Activated naive CD8-positive, alpha-beta T cell (primary cell): Measurements from ENCODE around the gene ANGPTL5.
A peak's percentile ranks its signal among the peaks of the same experiment; 100 is the strongest.
"Not testable (repeated sequence)": the region's sequence is repeated elsewhere in the genome, so short reads cannot be mapped to it uniquely, and the experiment has no call there.

Source experiments
- H3K27ac Mint-ChIP-seq: one replicate; pipeline ENCODE4 v1.8.0; 2021; ENCODE audit warnings: mixed read lengths
- H3K27me3 Mint-ChIP-seq: one replicate; pipeline ENCODE4 v1.8.0; 2021; ENCODE audit warnings: mixed read lengths
- H3K36me3 Mint-ChIP-seq: one replicate; pipeline ENCODE4 v1.8.0; 2021; ENCODE audit warnings: mixed read lengths
- H3K4me1 Mint-ChIP-seq: one replicate; pipeline ENCODE4 v1.8.0; 2021; ENCODE audit warnings: low read depth, mixed read lengths
- H3K4me3 Mint-ChIP-seq: one replicate; pipeline ENCODE4 v1.8.0; 2021; ENCODE audit warnings: mild to moderate bottlenecking, mixed read lengths
- H3K9me3 Mint-ChIP-seq: one replicate; pipeline ENCODE4 v1.8.0; 2021; ENCODE audit warnings: low read depth, mixed read lengths

The ANGPTL5 gene

DNA sequence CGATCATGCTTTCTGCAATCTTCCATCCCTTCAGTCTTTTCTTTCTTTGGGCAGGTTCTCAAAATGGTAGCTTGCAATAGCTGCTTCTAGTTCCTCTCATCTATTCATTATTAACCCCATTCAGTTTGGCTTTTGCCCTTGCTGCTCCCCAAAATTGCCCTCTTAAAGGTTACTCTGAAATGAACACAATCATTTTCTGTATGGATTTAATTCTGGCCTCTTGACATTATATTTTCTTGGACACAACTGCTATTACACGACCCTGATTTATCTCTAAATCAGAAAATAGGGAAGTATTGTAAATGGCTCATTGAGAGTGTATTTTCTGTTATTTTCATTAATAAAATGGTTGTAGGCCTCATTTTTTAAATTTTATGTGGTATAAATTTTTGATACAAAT, at the start of gene ANGPTL5:
ANGPTL5 (minus strand) TSS at position 101 of the 400 bp plus-strand sequence. CDS start 8,613 bp downstream, outside the sequence.
- Mint-ChIP-seq H3K4me1 (peaks cover 23% of the 10 kb centered on the region), H3K27ac (peak within 1 kb of the TSS; percentile 92), H3K4me3 (peak within 1 kb of the TSS; percentile 93), H3K36me3 (no peaks in the 10 kb centered on the region), H3K9me3 (no peaks in the 10 kb centered on the region), H3K27me3 (peaks cover 4% of the 10 kb centered on the region)

- H3K4me3 Mint-ChIP-seq, H3K9me3 Mint-ChIP-seq, H3K27me3 Mint-ChIP-seq, H3K4me1 Mint-ChIP-seq, H3K27ac Mint-ChIP-seq: not testable (repeated sequence)
- peaks cover 14% of the 10 kb centered on the region for H3K36me3 Mint-ChIP-seq
Observed at GRCh38 chr11:101964200-101964599, 47.9 kb upstream of the ANGPTL5 start.

GRCh38 chr11:101960231-101960630, 43.9 kb upstream of the ANGPTL5 start:
- H3K36me3 Mint-ChIP-seq: peaks cover 23% of the 10 kb centered on the region
- no peak overlapping the region for H3K4me3 Mint-ChIP-seq
- no peaks in the 10 kb centered on the region for H3K27me3 Mint-ChIP-seq
- H3K9me3 Mint-ChIP-seq: peaks cover 3% of the 10 kb centered on the region
- no peaks in the 10 kb centered on the region for H3K4me1 Mint-ChIP-seq
- no peak overlapping the region for H3K27ac Mint-ChIP-seq

DNA sequence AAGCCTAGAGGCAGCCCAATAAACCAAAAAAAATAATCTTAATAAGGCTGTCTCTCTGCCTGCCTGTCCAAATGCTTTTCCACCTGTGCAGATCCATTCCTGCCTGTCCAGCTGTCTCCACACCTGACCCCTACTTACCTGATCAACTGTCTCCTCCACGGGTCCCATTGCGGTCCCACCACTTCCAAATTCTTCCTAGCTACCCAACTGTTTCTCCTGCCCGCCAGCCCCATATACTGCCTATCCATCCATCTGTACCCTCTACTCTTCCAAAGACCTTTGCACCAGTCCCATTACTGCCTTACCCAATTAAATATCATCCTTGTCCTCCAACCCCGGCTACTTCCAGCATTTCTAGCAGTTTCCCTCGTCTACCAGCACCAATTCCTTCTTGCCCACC, 39.4 kb upstream of the ANGPTL5 start:
- Mint-ChIP-seq H3K9me3 (peaks cover 3% of the 10 kb centered on the region), H3K4me1 (no peaks in the 10 kb centered on the region), H3K4me3 (no peak overlapping the region), H3K27ac (no peak overlapping the region), H3K36me3 (peaks cover 17% of the 10 kb centered on the region), H3K27me3 (no peaks in the 10 kb centered on the region)

GRCh38 chr11:101955278-101955677, 39.0 kb upstream of the ANGPTL5 start:
- Mint-ChIP-seq H3K27me3 (no peaks in the 10 kb centered on the region), H3K36me3 (peaks cover 17% of the 10 kb centered on the region), H3K4me1 (no peaks in the 10 kb centered on the region), H3K4me3 (no peak overlapping the region), H3K9me3 (peaks cover 3% of the 10 kb centered on the region), H3K27ac (no peak overlapping the region)

GRCh38 chr11:101949680-101950220, 33.4 kb upstream of the ANGPTL5 start:
- no peak overlapping the region for H3K27ac Mint-ChIP-seq
- no peaks in the 10 kb centered on the region for H3K4me1 Mint-ChIP-seq
- no peaks in the 10 kb centered on the region for H3K27me3 Mint-ChIP-seq
- H3K9me3 Mint-ChIP-seq: no peaks in the 10 kb centered on the region
- H3K36me3 Mint-ChIP-seq: peaks cover 7% of the 10 kb centered on the region
- no peak overlapping the region for H3K4me3 Mint-ChIP-seq

GRCh38 chr11:101945448-101945847, 29.1 kb upstream of the ANGPTL5 start:
- H3K27ac Mint-ChIP-seq: no peak overlapping the region
- no peak overlapping the region for H3K4me3 Mint-ChIP-seq
- no peaks in the 10 kb centered on the region for H3K9me3 Mint-ChIP-seq
- peaks cover 10% of the 10 kb centered on the region for H3K36me3 Mint-ChIP-seq
- H3K4me1 Mint-ChIP-seq: no peaks in the 10 kb centered on the region
- no peaks in the 10 kb centered on the region for H3K27me3 Mint-ChIP-seq

DNA sequence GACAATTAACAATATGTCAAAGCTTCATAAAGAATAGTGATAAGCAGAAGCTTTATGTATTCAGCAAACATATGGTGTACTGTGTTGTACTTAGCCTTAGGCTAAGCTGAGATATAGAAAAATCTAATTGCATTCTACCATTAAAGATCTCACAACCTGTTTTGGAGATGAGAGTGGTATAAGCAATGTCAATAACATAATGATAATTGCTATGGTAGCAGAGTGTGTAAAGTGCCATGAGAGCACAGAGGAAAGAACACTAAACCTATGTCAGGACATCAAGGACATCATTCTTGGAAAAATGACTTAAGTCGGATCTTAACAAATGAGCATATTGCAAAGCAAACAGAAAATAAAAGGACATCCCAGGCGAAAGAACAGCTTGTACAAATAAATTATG, 28.6 kb upstream of the ANGPTL5 start:
- no peaks in the 10 kb centered on the region for H3K27me3 Mint-ChIP-seq
- H3K36me3 Mint-ChIP-seq: peaks cover 10% of the 10 kb centered on the region
- no peak overlapping the region for H3K4me3 Mint-ChIP-seq
- H3K27ac Mint-ChIP-seq: no peak overlapping the region
- H3K9me3 Mint-ChIP-seq: no peaks in the 10 kb centered on the region
- H3K4me1 Mint-ChIP-seq: no peaks in the 10 kb centered on the region

DNA sequence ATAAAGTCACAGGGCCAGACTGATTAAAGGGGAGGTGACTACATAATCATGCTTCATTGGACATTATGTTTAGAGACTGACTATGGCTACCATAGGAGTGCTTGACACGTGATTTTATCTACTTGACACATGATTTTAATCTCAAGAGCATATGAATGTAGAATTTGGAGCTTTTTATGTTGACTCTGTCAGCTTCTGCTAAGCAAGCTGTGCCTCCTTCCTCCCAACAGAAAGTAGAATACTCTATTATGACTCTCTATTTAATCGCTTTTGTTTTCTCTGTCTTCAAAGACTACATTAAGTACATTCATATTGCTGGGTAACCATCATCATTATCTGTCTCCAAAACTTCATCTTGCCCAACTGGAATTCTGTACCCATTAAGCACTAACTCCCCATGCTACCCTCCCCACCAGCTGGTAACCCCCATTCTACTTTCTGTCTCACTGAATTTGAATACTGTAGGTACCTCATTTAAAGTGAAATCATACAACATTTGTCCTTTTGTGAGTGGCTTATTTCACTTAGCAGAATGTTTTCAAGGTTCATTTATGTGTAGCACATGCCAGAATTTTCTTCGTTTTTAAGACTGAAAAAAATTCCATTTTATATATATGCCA, 24.7 kb upstream of the ANGPTL5 start:
- H3K4me3 Mint-ChIP-seq: no peak overlapping the region
- peaks cover 13% of the 10 kb centered on the region for H3K36me3 Mint-ChIP-seq
- no peak overlapping the region for H3K27ac Mint-ChIP-seq
- no peaks in the 10 kb centered on the region for H3K27me3 Mint-ChIP-seq
- H3K9me3 Mint-ChIP-seq: no peaks in the 10 kb centered on the region
- H3K4me1 Mint-ChIP-seq: no peaks in the 10 kb centered on the region

GRCh38 chr11:101931692-101932091, 15.4 kb upstream of the ANGPTL5 start:
- Mint-ChIP-seq H3K36me3 (peaks cover 12% of the 10 kb centered on the region), H3K27ac (no peak overlapping the region), H3K4me3 (no peak overlapping the region), H3K9me3 (peaks cover 15% of the 10 kb centered on the region), H3K27me3 (no peaks in the 10 kb centered on the region), H3K4me1 (no peaks in the 10 kb centered on the region)

DNA sequence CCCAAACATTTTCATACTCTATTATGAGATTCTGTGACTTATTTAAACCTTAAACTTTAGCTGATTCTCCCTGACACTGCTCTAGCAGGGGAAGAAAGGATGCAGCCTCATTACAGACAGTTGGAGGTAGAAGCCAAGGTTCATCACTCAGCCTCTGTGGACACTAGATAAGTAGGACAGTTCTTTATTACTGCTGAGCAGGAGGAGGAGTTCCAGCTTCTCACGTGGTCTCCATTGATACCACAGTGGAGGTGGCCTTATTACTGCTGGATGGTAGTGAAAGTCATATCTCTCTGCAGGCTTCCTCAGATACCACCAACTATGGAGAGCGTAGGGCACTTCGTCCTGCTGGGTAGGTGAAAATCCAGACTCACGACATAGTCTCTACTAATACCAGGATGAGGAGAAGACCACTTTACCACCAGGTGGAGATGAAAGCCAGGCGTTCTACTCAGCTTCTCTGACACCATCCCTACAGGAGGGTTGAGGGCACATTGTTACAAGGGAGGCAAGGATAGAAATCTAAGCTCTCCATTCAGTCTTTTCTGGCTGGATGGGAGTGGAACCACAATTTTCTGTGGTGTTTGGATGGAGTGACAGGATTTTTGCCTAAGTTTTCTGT, 13.1 kb upstream of the ANGPTL5 start:
- Mint-ChIP-seq H3K4me1 (no peaks in the 10 kb centered on the region), H3K4me3 (no peak overlapping the region), H3K27me3 (no peaks in the 10 kb centered on the region), H3K36me3 (peaks cover 14% of the 10 kb centered on the region), H3K27ac (no peak overlapping the region), H3K9me3 (peaks cover 15% of the 10 kb centered on the region)

GRCh38 chr11:101923554-101923953, 7.2 kb upstream of the ANGPTL5 start:
- Mint-ChIP-seq H3K36me3 (peaks cover 9% of the 10 kb centered on the region), H3K4me3 (no peak overlapping the region), H3K9me3 (peaks cover 5% of the 10 kb centered on the region), H3K27me3 (no peaks in the 10 kb centered on the region), H3K4me1 (no peaks in the 10 kb centered on the region), H3K27ac (no peak overlapping the region)

DNA sequence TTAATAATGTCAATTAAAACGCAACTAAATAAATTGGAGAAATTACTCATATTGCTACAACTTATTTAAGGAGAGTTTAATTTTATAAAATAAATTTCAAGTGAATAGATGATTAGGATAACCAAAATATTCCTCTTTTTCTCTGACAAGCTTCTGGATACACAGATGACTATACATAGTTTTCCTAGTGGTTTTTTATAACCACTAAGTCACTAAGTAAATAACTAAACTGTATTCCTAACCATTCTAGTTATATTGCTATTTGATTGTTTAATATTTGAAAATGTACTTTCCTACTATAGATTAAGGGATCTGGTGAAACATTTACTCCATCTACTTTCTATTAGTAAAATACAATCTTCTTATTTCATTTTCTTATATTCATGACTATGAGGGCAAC, 4.7 kb upstream of the ANGPTL5 start:
- Mint-ChIP-seq H3K36me3 (peaks cover 7% of the 10 kb centered on the region), H3K27me3 (no peaks in the 10 kb centered on the region), H3K27ac (no peak overlapping the region), H3K4me1 (peaks cover 6% of the 10 kb centered on the region), H3K4me3 (no peak overlapping the region), H3K9me3 (no peaks in the 10 kb centered on the region)

DNA sequence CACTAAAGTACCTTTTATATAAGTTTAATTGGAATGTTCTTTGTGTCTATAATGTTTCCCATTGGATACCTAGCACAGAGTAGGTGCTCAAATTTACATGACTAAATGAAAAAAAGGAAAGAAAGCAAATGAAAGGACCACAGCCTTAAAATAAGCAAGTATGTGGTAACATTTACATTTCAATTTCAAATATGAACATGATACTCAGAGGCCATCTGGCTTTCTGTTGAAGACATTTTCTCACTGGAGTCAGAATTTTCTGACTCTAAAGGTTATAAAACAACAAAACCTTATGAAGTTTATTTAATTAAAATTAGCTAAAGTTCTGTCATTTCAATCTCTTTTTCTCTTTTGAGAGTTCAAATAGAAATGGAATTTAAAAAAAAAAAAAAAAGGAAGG, 904 bp upstream of the ANGPTL5 start:
- H3K27me3 Mint-ChIP-seq: no peaks in the 10 kb centered on the region
- H3K9me3 Mint-ChIP-seq: no peaks in the 10 kb centered on the region
- H3K4me3 Mint-ChIP-seq: no peak overlapping the region
- H3K36me3 Mint-ChIP-seq: peaks cover under 1% of the 10 kb centered on the region
- no peak overlapping the region for H3K27ac Mint-ChIP-seq
- peaks cover 23% of the 10 kb centered on the region for H3K4me1 Mint-ChIP-seq

GRCh38 chr11:101915791-101916291, 481 bp downstream of the ANGPTL5 start:
- H3K36me3 Mint-ChIP-seq: no peaks in the 10 kb centered on the region
- H3K4me1 Mint-ChIP-seq: peaks cover 23% of the 10 kb centered on the region
- H3K9me3 Mint-ChIP-seq: no peaks in the 10 kb centered on the region

More at GRCh38 chr11:101915791-101916291, 481 bp downstream of the ANGPTL5 start:
- Mint-ChIP-seq H3K27me3 (peaks cover 5% of the 10 kb centered on the region), H3K4me3 (peak overlapping the region; percentile 93), H3K27ac (peak overlapping the region; percentile 92)
